CD4-positive, alpha-beta T cell (primary cell): ENCODE data around the gene INSIG1. TPM values are rescaled to one million over a fixed set of nuclear protein-coding genes. Genes with fewer than 3 reads are reported as not detected.

Experiments
- ATAC-seq: fragments of 200-7000 bp; cut with Tn5 transposase; one replicate; pipeline ENCODE4 v1.10.0; 2022; ENCODE audit warnings: mild to moderate bottlenecking; ENCODE audit not compliant: poor library complexity
- CTCF ChIA-PET: fragments of 350-600 bp; sonication (Branson Sonifier 250); formaldehyde crosslinking; loops from one replicate; lab custom pipeline; 2021; ENCODE audit warnings: antibody characterized with exemption, inconsistent platforms; lab: Charles Lee
- POLR2A ChIA-PET: fragments of 350-600 bp; sonication (Branson Sonifier 250); formaldehyde crosslinking; loops from one replicate; lab custom pipeline; 2021; ENCODE audit warnings: antibody characterized with exemption, inconsistent platforms; lab: Charles Lee
- DNase-seq, 14 experiments: peaks; one replicate each; pipeline ENCODE4 v3.0.0-alpha.2; 2013 to 2020; ENCODE audit warnings: mixed read lengths in 2 of 14
- H3K27ac ChIP-seq, 2 donors: one replicate each; pipeline versions ENCODE4 v1.5.1 to v1.7.0; 2013; ENCODE audit warnings: low read length in 2 of 2, low read depth in 1 of 2, mild to moderate bottlenecking in 1 of 2
- H3K27me3 ChIP-seq, 2 experiments: 1 replicate in 1 of 2; 2 replicates in 1 of 2; pipeline versions ENCODE4 v1.6.1 to v1.7.0; 2013; ENCODE audit warnings: low read length in 2 of 2, control low read depth in 1 of 2, mild to moderate bottlenecking in 1 of 2, moderate library complexity in 1 of 2; ENCODE audit not compliant: insufficient read depth in 2 of 2, control insufficient read depth in 1 of 2
- H3K36me3 ChIP-seq: one replicate; pipeline ENCODE4 v1.6.1; 2013; ENCODE audit warnings: low read length, control low read depth; ENCODE audit not compliant: insufficient read depth
- H3K4me1 ChIP-seq: one replicate; pipeline ENCODE4 v1.6.1; 2013; ENCODE audit warnings: low read length, control low read depth; ENCODE audit not compliant: insufficient read depth
- H3K4me3 ChIP-seq: one replicate; pipeline ENCODE4 v1.5.1; 2013; ENCODE audit warnings: mild to moderate bottlenecking, low read length, moderate library complexity
- H3K9me3 ChIP-seq, 2 experiments: 1 replicate in 1 of 2; 2 replicates in 1 of 2; pipeline versions ENCODE4 v1.6.1 to v1.7.0; 2013; ENCODE audit warnings: low read length in 2 of 2, mild to moderate bottlenecking in 2 of 2, control low read depth in 1 of 2, moderate library complexity in 1 of 2; ENCODE audit not compliant: control insufficient read depth in 1 of 2, insufficient read depth in 1 of 2
- H3K27ac Mint-ChIP-seq: one replicate; pipeline ENCODE4 v1.8.0; 2020; ENCODE audit warnings: mixed read lengths
- H3K27me3 Mint-ChIP-seq: one replicate; pipeline ENCODE4 v1.8.0; 2021; ENCODE audit warnings: mixed read lengths
- H3K36me3 Mint-ChIP-seq: one replicate; pipeline ENCODE4 v1.8.0; 2021; ENCODE audit warnings: low read depth, mixed read lengths
- H3K4me1 Mint-ChIP-seq: one replicate; pipeline ENCODE4 v1.8.0; 2021; ENCODE audit warnings: low read depth, mixed read lengths
- H3K4me3 Mint-ChIP-seq: one replicate; pipeline ENCODE4 v1.8.0; 2020; ENCODE audit warnings: mild to moderate bottlenecking, mixed read lengths
- H3K9me3 Mint-ChIP-seq: one replicate; pipeline ENCODE4 v1.8.0; 2020; ENCODE audit warnings: mixed read lengths
- intact Hi-C, 2 experiments: fragments of 100-400 bp; cut with DNase I in 1 of 2; cut with micrococcal nuclease in 1 of 2; formaldehyde crosslinking; loops; one replicate each; pipeline versions ENCODE4 v1.15.1 to v1.9.0; 2023 to 2025; cut with DNase I, micrococcal nuclease
- total RNA-seq, 174 experiments: library from RNA in 2 of 174; stranded (reverse) in 2 of 174; gene quantifications; one replicate each; pipeline ENCODE4 v1.2.3 and lab custom pipeline; 2021 to 2026
- TF ChIP-seq, protein P1 (sequence below): fragments of 200-600 bp; IDR thresholded peaks from one replicate; pipeline ENCODE4 v1.8.0; 2022; ENCODE audit warnings: antibody characterized with exemption, mild to moderate bottlenecking

INSIG1 gene
- total RNA-seq, 2 experiments from 2014 or later, result 58.1 to 60.9 TPM

DNA sequence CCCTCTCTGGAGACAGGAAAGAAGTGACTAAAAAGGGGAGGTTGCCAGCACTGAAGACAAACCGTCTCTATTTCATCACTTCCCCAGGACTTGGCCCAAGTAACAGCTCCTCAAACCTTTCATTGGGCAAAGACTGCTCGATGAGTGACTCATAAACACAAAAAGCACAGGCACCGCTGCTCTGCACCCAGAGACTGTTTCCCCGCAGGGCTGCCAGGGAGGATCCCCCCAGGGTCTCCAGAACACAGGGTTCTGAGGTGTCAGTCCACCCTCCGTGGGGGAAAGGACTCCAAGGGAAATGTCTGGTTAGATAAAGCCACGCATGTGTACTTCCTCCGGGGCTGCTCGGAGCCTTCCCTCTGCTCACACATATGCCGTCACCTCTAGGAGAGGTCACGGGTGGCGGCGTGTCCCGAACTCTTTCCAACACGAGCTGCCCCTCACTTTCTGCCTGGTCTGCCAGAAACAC, 59.9 kb downstream of the INSIG1 start:
- Histone ChIP-seq H3K27ac (no peak overlapping the region), H3K9me3 (peaks cover 0 to 7% of the 10 kb centered on the region in 2 experiments), H3K4me3 (no peak overlapping the region), H3K27me3 (peaks cover 4 to 7% of the 10 kb centered on the region in 2 experiments), H3K36me3 (no peaks in the 10 kb centered on the region), H3K4me1 (no peaks in the 10 kb centered on the region)
- ChIA-PET POLR2A (interaction anchor here (1.1 kb wide), 1 partner anchor 60 kb away, joined by 3 read pairs; the partner anchor contains the start of gene INSIG1), CTCF (no interaction called here)
- no peaks in the 10 kb centered on the region for H3K36me3 Mint-ChIP-seq
- intact Hi-C loops, result no loop called here
- no peak for ATAC-seq
- no peak overlapping the region for H3K27ac Mint-ChIP-seq
- no peaks in the 10 kb centered on the region for H3K4me1 Mint-ChIP-seq
- DNase-seq, result peak in 3 of 14 experiments; percentile 27 to 63 (median 47)
- H3K4me3 Mint-ChIP-seq, result no peak overlapping the region
- H3K9me3 Mint-ChIP-seq, result no peaks in the 10 kb centered on the region
- TF ChIP-seq, protein P1, sequence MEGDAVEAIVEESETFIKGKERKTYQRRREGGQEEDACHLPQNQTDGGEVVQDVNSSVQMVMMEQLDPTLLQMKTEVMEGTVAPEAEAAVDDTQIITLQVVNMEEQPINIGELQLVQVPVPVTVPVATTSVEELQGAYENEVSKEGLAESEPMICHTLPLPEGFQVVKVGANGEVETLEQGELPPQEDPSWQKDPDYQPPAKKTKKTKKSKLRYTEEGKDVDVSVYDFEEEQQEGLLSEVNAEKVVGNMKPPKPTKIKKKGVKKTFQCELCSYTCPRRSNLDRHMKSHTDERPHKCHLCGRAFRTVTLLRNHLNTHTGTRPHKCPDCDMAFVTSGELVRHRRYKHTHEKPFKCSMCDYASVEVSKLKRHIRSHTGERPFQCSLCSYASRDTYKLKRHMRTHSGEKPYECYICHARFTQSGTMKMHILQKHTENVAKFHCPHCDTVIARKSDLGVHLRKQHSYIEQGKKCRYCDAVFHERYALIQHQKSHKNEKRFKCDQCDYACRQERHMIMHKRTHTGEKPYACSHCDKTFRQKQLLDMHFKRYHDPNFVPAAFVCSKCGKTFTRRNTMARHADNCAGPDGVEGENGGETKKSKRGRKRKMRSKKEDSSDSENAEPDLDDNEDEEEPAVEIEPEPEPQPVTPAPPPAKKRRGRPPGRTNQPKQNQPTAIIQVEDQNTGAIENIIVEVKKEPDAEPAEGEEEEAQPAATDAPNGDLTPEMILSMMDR, result no peak
- H3K27me3 Mint-ChIP-seq, result peaks cover 55% of the 10 kb centered on the region

DNA sequence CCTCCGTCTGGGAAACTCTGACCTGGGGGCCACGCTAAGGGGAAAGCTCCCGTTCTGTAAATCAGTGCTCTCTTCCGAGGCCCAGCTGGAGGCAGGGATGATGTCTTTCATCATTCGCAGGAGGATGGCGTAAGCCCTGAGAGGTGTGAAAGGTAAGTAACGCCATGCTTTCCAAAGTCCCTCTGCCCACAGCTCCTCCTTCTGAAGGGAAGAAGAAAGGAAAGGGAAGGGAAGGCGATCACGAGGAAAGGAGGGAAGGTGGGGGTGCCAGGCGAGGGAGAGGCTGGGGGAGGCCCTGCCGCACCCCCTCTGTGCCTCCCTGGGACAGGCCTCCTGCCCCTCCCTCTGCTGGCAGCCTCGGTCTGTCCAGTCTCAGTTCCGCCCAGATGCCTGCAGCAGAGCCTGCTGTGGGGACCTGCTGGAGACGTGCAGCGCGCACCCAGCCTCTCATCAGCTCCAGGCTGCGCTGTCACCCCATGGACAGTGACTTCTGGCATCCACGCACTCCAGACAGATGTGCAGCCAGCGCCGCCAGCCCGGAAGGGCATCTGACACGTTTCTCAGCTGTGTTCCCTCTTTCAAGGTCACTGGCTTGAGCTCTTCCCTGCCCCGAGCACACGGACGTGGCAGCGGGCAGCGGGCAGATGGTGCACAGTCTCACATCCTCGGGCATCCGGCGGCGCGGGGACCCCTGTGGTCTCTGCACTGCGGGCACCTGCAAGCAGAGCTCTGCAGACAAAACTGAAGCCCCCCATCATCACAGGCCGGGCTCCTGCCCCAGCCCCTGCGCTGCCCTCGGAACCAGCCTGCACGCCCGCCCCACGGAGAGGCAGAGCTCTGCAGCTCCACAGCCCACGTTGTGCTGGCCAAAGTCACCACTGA, 60.6 kb downstream of the INSIG1 start:
- peaks cover 60% of the 10 kb centered on the region for H3K27me3 Mint-ChIP-seq
- Histone ChIP-seq H3K4me1 (no peaks in the 10 kb centered on the region), H3K27me3 (peaks cover 4 to 7% of the 10 kb centered on the region in 2 experiments), H3K27ac (no peak overlapping the region), H3K9me3 (peaks cover 0 to 7% of the 10 kb centered on the region in 2 experiments), H3K4me3 (no peak overlapping the region), H3K36me3 (no peaks in the 10 kb centered on the region)
- DNase-seq (peak in 1 of 14 experiments; percentile 30), ATAC-seq (no peak)
- H3K4me3 Mint-ChIP-seq, result no peak overlapping the region
- no peak overlapping the region for H3K27ac Mint-ChIP-seq
- no peaks in the 10 kb centered on the region for H3K36me3 Mint-ChIP-seq
- H3K9me3 Mint-ChIP-seq, result no peaks in the 10 kb centered on the region
- CTCF ChIA-PET, result no interaction called here
- POLR2A ChIA-PET, result no interaction called here
- no peaks in the 10 kb centered on the region for H3K4me1 Mint-ChIP-seq
- TF ChIP-seq, protein P1, result no peak
- intact Hi-C loops, result no loop called here

DNA sequence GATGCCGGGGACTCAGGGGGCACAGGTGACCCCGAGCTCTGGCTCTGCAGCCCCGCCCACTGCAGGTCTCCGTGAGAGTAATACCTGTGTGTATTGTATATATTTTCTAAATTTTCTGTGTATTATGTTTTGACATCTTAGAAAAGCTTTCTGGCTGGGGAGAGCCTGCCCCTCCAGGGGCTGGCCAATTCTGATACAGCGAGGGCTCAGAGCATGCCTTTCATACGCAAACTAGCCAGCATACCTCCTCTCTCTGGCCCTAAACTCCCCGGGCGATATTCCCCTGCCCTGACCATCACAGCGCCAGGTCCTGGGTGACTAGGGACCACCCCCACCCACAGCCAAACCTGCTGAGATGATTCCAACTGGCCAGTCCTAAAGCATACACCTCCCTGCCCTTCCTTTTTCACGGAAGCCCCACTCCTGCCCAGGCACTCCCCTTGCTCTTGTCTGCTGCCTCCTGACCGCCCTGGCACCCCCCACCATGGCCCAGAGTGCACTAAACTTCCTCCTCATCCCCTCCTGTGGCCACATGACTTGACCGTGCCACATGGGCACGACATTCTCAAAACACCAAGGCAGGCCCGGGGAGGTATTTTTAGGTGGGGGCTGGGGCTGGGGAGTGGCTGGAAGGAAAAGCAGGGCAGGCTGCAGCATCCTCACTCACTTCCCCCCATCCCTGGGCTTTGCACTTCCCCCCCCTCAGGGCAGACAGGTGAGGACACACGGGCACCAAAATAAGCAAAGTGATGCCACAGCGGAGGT, 61.5 kb downstream of the INSIG1 start:
- no peak for ATAC-seq
- Histone ChIP-seq H3K4me1 (no peaks in the 10 kb centered on the region), H3K4me3 (no peak overlapping the region), H3K27me3 (peaks cover 4 to 7% of the 10 kb centered on the region in 2 experiments), H3K27ac (no peak overlapping the region), H3K9me3 (peaks cover 0 to 7% of the 10 kb centered on the region in 2 experiments), H3K36me3 (no peaks in the 10 kb centered on the region)
- no peaks in the 10 kb centered on the region for H3K36me3 Mint-ChIP-seq
- H3K4me1 Mint-ChIP-seq, result no peaks in the 10 kb centered on the region
- CTCF ChIA-PET, result interaction anchor here (0.6 kb wide), 1 partner anchor 246 kb away, joined by 4 read pairs; no protein-coding TSS in a partner anchor
- POLR2A ChIA-PET, result no interaction called here
- intact Hi-C loops, result no loop called here
- H3K9me3 Mint-ChIP-seq, result no peaks in the 10 kb centered on the region
- no peak overlapping the region for H3K27ac Mint-ChIP-seq
- TF ChIP-seq, protein P1, result no peak
- DNase-seq, result peak in 1 of 14 experiments; percentile 29
- peaks cover 69% of the 10 kb centered on the region for H3K27me3 Mint-ChIP-seq
- H3K4me3 Mint-ChIP-seq, result no peak overlapping the region

Other genes starting within 250 kb of the INSIG1 start
- gene HTR5A, start 227.6 kb upstream of the INSIG1 start, total RNA-seq, result not detected
- gene EN2, start 160.3 kb downstream of the INSIG1 start, total RNA-seq, result not detected
- not detected for gene CNPY1, start 248.7 kb downstream of the INSIG1 start, total RNA-seq